ENCODE measurements around the gene PITPNC1. TPM values are rescaled to one million over a fixed set of nuclear protein-coding genes. Genes with fewer than 3 reads are reported as not detected.

Gene PITPNC1
- total and polyA plus RNA-seq, 2 donors (not counting 1 experiment from before 2014, with no cell fraction given): 4.7 to 26.1 TPM

- peaks cover 27% of the 10 kb centered on the region for H3K4me1 Mint-ChIP-seq
- Histone ChIP-seq H2AFZ (ENCODE audit: insufficient read depth, low read depth, low read length, poor library complexity, severe bottlenecking) (no peak overlapping the region), H3K4me1 (ENCODE audit: control insufficient read depth in 2 of 2, insufficient read depth in 2 of 2, low read length in 2 of 2) (peaks cover 0 to 19% of the 10 kb centered on the region in 2 donors), H3K27me3 (replicated peaks in 1 of 4; ENCODE audit: control extremely low read depth in 1 of 4, control insufficient read depth in 3 of 4, insufficient read depth in 4 of 4, low read length in 3 of 4) (no peaks in the 10 kb centered on the region), H4K20me1 (ENCODE audit: control insufficient read depth, insufficient read depth, low read length, poor library complexity, severe bottlenecking) (no peaks in the 10 kb centered on the region), H3K27ac (ENCODE audit: low read length in 2 of 2) (no peak overlapping the region), H3K4me2 (replicated peaks; ENCODE audit: low read depth, low read length, poor library complexity, severe bottlenecking) (no peak overlapping the region), H3K9ac (ENCODE audit: low read length) (no peak overlapping the region), H3K9me3 (ENCODE audit: control extremely low read depth in 1 of 3, control insufficient read depth in 2 of 3, insufficient read depth in 1 of 3, low read length in 2 of 3) (peaks cover 0 to 4% (median 2%) of the 10 kb centered on the region in 3 donors), H3K79me2 (ENCODE audit: control insufficient read depth, insufficient read depth, low read length) (peaks cover 4% of the 10 kb centered on the region), H3K4me3 (ENCODE audit: control extremely low read depth in 1 of 5, extremely low read depth in 1 of 5, insufficient read depth in 1 of 5, low read depth in 2 of 5, low read length in 4 of 5) (no peak overlapping the region), H3K36me3 (replicated peaks in 1 of 2; ENCODE audit: control extremely low read depth in 1 of 2, control insufficient read depth in 1 of 2, extremely low read depth in 1 of 2, insufficient read depth in 2 of 2, low read length in 1 of 2) (no peaks in the 10 kb centered on the region)
- TF ChIP-seq CTCF (IDR thresholded peaks at IDR 0.05) (no peak), EZH2 (IDR thresholded peaks at IDR 0.05; ENCODE audit: borderline replicate concordance, insufficient read depth, low read depth, low read length, poor library complexity, severe bottlenecking) (no peak)
- ChIA-PET POLR2A (no interaction called here), CTCF (no interaction called here)
- no peak overlapping the region for H3K4me3 Mint-ChIP-seq
- WGBS (ENCODE audit: insufficient coverage): no CpG with 5 or more reads among the region's 1 CpG
- no peak for DNase-seq
- intact Hi-C loops (cut with micrococcal nuclease): no loop called here
- H3K27me3 Mint-ChIP-seq: no peaks in the 10 kb centered on the region
- H3K9me3 Mint-ChIP-seq (ENCODE audit: insufficient read depth): peaks cover 2% of the 10 kb centered on the region
- no peak overlapping the region for H3K27ac Mint-ChIP-seq
- ATAC-seq (ENCODE audit: low read depth): no peak
Measured at GRCh38 chr17:67517325-67517724, 140.2 kb downstream of the PITPNC1 start.

- no CpG with 5 or more reads among the region's 3 CpGs for WGBS (ENCODE audit: insufficient coverage)
- no peak for DNase-seq
- ATAC-seq (ENCODE audit: low read depth): no peak
- peaks cover 0 to 19% of the 10 kb centered on the region in 2 donors for H3K4me1 ChIP-seq (ENCODE audit: control insufficient read depth in 2 of 2, insufficient read depth in 2 of 2, low read length in 2 of 2)
- H3K36me3 ChIP-seq (replicated peaks in 1 of 2; ENCODE audit: control extremely low read depth in 1 of 2, control insufficient read depth in 1 of 2, extremely low read depth in 1 of 2, insufficient read depth in 2 of 2, low read length in 1 of 2): no peaks in the 10 kb centered on the region
- CTCF ChIA-PET: no interaction called here
- no peak overlapping the region for H3K4me2 ChIP-seq (replicated peaks; ENCODE audit: low read depth, low read length, poor library complexity, severe bottlenecking)
- no peak for TF ChIP-seq EZH2 (IDR thresholded peaks at IDR 0.05; ENCODE audit: borderline replicate concordance, insufficient read depth, low read depth, low read length, poor library complexity, severe bottlenecking)
- no peak for TF ChIP-seq CTCF (IDR thresholded peaks at IDR 0.05)
- no peak overlapping the region for H3K4me3 ChIP-seq (ENCODE audit: control extremely low read depth in 1 of 5, extremely low read depth in 1 of 5, insufficient read depth in 1 of 5, low read depth in 2 of 5, low read length in 4 of 5)
- H4K20me1 ChIP-seq (ENCODE audit: control insufficient read depth, insufficient read depth, low read length, poor library complexity, severe bottlenecking): no peaks in the 10 kb centered on the region
- no peaks in the 10 kb centered on the region for H3K27me3 ChIP-seq (replicated peaks in 1 of 4; ENCODE audit: control extremely low read depth in 1 of 4, control insufficient read depth in 3 of 4, insufficient read depth in 4 of 4, low read length in 3 of 4)
- no peak overlapping the region for H3K9ac ChIP-seq (ENCODE audit: low read length)
- H3K27ac ChIP-seq (ENCODE audit: low read length in 2 of 2): no peak overlapping the region
- intact Hi-C loops (cut with micrococcal nuclease): no loop called here
- H3K27me3 Mint-ChIP-seq: no peaks in the 10 kb centered on the region
- POLR2A ChIA-PET: no interaction called here
- H3K79me2 ChIP-seq (ENCODE audit: control insufficient read depth, insufficient read depth, low read length): peaks cover 4% of the 10 kb centered on the region
- H3K9me3 ChIP-seq (ENCODE audit: control extremely low read depth in 1 of 3, control insufficient read depth in 2 of 3, insufficient read depth in 1 of 3, low read length in 2 of 3): peaks cover 0 to 4% (median 2%) of the 10 kb centered on the region in 3 donors
- no peak overlapping the region for H3K4me3 Mint-ChIP-seq
- H3K9me3 Mint-ChIP-seq (ENCODE audit: insufficient read depth): peaks cover 2% of the 10 kb centered on the region
- no peak overlapping the region for H2AFZ ChIP-seq (ENCODE audit: insufficient read depth, low read depth, low read length, poor library complexity, severe bottlenecking)
- H3K4me1 Mint-ChIP-seq: peaks cover 25% of the 10 kb centered on the region
- H3K27ac Mint-ChIP-seq: no peak overlapping the region
Measured at GRCh38 chr17:67518876-67519275, 141.8 kb downstream of the PITPNC1 start.
